Kidney (tissue), 14 donors: ENCODE data around the gene VPS29. TPM values are rescaled to one million over a fixed set of nuclear protein-coding genes. Genes with fewer than 3 reads are reported as not detected.

ENCODE experiments used
- DNase-seq, 5 donors: peaks; one replicate each; pipeline ENCODE4 v3.0.0-alpha.2; 2013 to 2020
- FAIRE-seq: peaks from 2 replicates; lab custom pipeline; 2012; peaks lifted over from hg19 to GRCh38; lab: Jason Lieb, UNC
- H3K27ac ChIP-seq, 2 donors: one replicate each; pipeline ENCODE4 v1.7.0; 2013; ENCODE audit warnings: low read depth in 2 of 2, low read length in 2 of 2, inconsistent platforms in 1 of 2
- H3K27me3 ChIP-seq: one replicate; pipeline ENCODE4 v1.7.1; 2013; ENCODE audit warnings: low read length, inconsistent platforms; ENCODE audit not compliant: control insufficient read depth, insufficient read depth
- H3K36me3 ChIP-seq, 3 donors: one replicate each; pipeline versions ENCODE4 v1.7.0 to v1.7.1; 2013; ENCODE audit warnings: low read length in 3 of 3, control low read depth in 1 of 3, inconsistent platforms in 1 of 3; ENCODE audit not compliant: insufficient read depth in 3 of 3, control insufficient read depth in 2 of 3
- H3K4me1 ChIP-seq, 3 donors: one replicate each; pipeline versions ENCODE4 v1.7.0 to v1.7.1; 2013; ENCODE audit warnings: low read length in 3 of 3, inconsistent platforms in 1 of 3, low read depth in 1 of 3; ENCODE audit not compliant: control insufficient read depth in 2 of 3, insufficient read depth in 2 of 3
- H3K4me3 ChIP-seq, 3 donors: one replicate each; pipeline versions ENCODE4 v1.7.0 to v1.8.1; 2013; ENCODE audit warnings: low read length in 3 of 3, control low read depth in 1 of 3, inconsistent platforms in 1 of 3
- H3K9ac ChIP-seq, 3 donors: one replicate each; pipeline versions ENCODE4 v1.7.0 to v1.7.1; 2013; ENCODE audit warnings: low read length in 3 of 3, control low read depth in 1 of 3, inconsistent platforms in 1 of 3
- H3K9me3 ChIP-seq, 3 donors: one replicate each; pipeline versions ENCODE4 v1.7.0 to v1.7.1; 2013; ENCODE audit warnings: low read length in 3 of 3, control low read depth in 1 of 3, inconsistent platforms in 1 of 3; ENCODE audit not compliant: control insufficient read depth in 2 of 3, insufficient read depth in 1 of 3
- CTCF ChIP-seq: IDR thresholded peaks from 3 replicates; pipeline ENCODE4 v1.5.1; 2012; ENCODE audit warnings: mild to moderate bottlenecking, moderate library complexity, borderline replicate concordance; ENCODE audit not compliant: insufficient read depth; ENCODE audit errors: extremely low read depth
- intact Hi-C: fragments of 100-400 bp; cut with DNase I; formaldehyde crosslinking; loops from one replicate; pipeline ENCODE4 v1.11.1; 2022
- polyA plus RNA-seq: library from polyadenylated mRNA; stranded (reverse); fragments of 350-450 nt; fragmentation: Illumina TruSeq; extraction: RNeasy Lipid Tissue Mini Kit (QIAGEN cat#74804); gene quantifications from one replicate; pipeline ENCODE4 v1.2.3, GENCODE V29; 2014; ENCODE audit warnings: low read depth, low replicate concordance; ENCODE audit not compliant: insufficient read depth
- total RNA-seq: library from RNA; stranded (reverse); fragmentation: NEBNext Ultra II Directional; extraction: Animal tissue kit (Norgen Biotek cat#: 25700); gene quantifications from one replicate; pipeline ENCODE4 v1.2.1, GENCODE V29; 2021
- donor health status: control.
- donor health status: control.
- donor health status: control.
- donor health status: control.
- donor health status: control.
- donor health status: DM: yes; HTN: yes; CAD: no.
- donor health status: Normal renal cell carcinoma (clear cell type).

Gene VPS29
- total and polyA plus RNA-seq, 2 donors from 2014 or later: 108 to 153 TPM

DNA sequence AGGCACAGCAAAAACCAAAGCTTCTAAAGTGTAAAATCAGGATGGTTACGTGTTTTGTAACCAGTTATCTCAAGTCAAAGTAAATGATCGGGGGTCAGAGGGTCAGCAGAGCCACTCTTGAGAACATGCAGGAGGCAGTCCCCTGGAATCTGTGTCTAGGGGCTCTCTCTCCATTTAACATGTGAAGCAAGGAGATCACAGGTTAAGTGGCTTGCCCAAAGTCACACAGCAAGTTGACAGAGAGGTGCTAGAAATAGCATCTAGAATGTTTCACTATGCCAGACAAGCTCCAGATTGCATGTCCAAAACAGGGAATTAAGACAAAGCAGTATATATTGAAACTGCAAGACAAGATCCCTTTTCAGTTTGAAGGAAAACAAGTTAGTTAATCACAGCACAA is 47.8 kb upstream of the VPS29 start:
- Histone ChIP-seq H3K4me1 (peaks cover 0 to 10% (median 5%) of the 10 kb centered on the region in 3 donors), H3K36me3 (peaks cover 0 to 6% (median 3%) of the 10 kb centered on the region in 3 donors), H3K27ac (no peak overlapping the region), H3K9me3 (no peaks in the 10 kb centered on the region), H3K27me3 (no peaks in the 10 kb centered on the region), H3K9ac (no peak overlapping the region), H3K4me3 (no peak overlapping the region)
- TF ChIP-seq CTCF: no peak
- FAIRE-seq (no peak), DNase-seq (no peak)
- intact Hi-C loops: no loop called here

DNA sequence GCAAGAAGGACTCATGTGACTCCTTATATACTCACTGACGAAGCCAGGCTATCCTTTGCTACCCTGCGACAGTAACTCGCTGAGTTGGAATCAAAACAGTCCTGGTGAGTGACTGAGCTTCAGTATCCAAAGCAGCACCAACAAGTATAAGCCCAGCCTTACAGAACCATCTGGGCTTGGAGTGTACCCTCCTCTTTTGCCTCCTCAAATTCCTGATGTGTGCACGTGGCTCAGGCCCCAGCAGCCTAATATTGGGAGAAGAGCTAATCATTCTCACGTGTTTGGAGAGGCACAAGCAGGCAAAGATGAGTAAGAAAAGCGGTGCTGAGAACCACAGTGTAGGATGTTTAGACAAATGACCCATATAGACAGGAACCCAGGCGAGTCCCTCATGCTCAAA is 46.8 kb upstream of the VPS29 start:
- Histone ChIP-seq H3K36me3 (peaks cover 0 to 6% (median 3%) of the 10 kb centered on the region in 3 donors), H3K27me3 (no peaks in the 10 kb centered on the region), H3K4me1 (peaks cover 0 to 16% (median 12%) of the 10 kb centered on the region in 3 donors), H3K9ac (no peak overlapping the region), H3K9me3 (no peaks in the 10 kb centered on the region), H3K27ac (no peak overlapping the region), H3K4me3 (no peak overlapping the region)
- DNase-seq (no peak), FAIRE-seq (no peak)
- no peak for TF ChIP-seq CTCF
- intact Hi-C loops: no loop called here

DNA sequence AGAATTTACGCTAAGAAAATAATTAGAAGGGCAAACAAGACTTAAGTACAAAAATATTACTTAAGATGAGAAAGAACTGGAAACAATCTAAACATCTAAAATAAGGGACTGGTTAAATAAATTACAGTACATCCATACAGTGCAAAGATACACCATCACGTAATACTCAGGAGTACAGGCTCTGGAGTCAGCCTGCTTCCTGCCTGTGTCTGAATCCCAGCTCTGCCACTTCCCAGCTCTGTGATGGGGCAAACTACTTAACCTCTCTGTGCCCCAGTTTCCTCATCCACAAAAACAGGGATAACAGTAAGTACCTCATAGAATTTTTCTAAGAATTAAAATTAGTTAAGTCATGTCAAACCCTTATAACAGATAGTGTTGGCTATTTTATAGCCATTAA is 45.2 kb upstream of the VPS29 start:
- no peak for TF ChIP-seq CTCF
- no peak overlapping the region for H3K9ac ChIP-seq
- intact Hi-C loops: no loop called here
- FAIRE-seq: no peak
- peaks cover 0 to 6% (median 3%) of the 10 kb centered on the region in 3 donors for H3K36me3 ChIP-seq
- DNase-seq: no peak
- H3K27me3 ChIP-seq: no peaks in the 10 kb centered on the region
- H3K4me1 ChIP-seq: peaks cover 2 to 25% (median 21%) of the 10 kb centered on the region in 3 donors
- no peak overlapping the region for H3K27ac ChIP-seq
- no peaks in the 10 kb centered on the region for H3K9me3 ChIP-seq
- H3K4me3 ChIP-seq: no peak overlapping the region

- no peak overlapping the region for H3K4me3 ChIP-seq
- peaks cover 0 to 6% (median 3%) of the 10 kb centered on the region in 3 donors for H3K36me3 ChIP-seq
- no peak overlapping the region for H3K9ac ChIP-seq
- no peak for FAIRE-seq
- H3K4me1 ChIP-seq: peaks cover 2 to 25% (median 21%) of the 10 kb centered on the region in 3 donors
- TF ChIP-seq CTCF: no peak
- H3K9me3 ChIP-seq: no peaks in the 10 kb centered on the region
- intact Hi-C loops: no loop called here
- DNase-seq: no peak
- H3K27ac ChIP-seq: no peak overlapping the region
- no peaks in the 10 kb centered on the region for H3K27me3 ChIP-seq
Measured at GRCh38 chr12:110546339-110546738, 44.4 kb upstream of the VPS29 start.
